ENCODE measurements around the gene LRMDA.
"Not testable (repeated sequence)": the region's sequence is repeated elsewhere in the genome, so short reads cannot be mapped to it uniquely, and the experiment has no call there.

The LRMDA gene

GRCh38 chr10:75761289-75761688 is 329.9 kb downstream of the LRMDA start:
- no peak for DNase-seq

- DNase-seq, result no peak
Observed at GRCh38 chr10:75762431-75762802, 331.0 kb downstream of the LRMDA start.

- no peak for DNase-seq
Observed at GRCh38 chr10:75763652-75764051, 332.2 kb downstream of the LRMDA start.

GRCh38 chr10:75764974-75765788 is 333.8 kb downstream of the LRMDA start:
- DNase-seq, result no peak

- no peak for DNase-seq
Observed at GRCh38 chr10:75765789-75766096, 334.3 kb downstream of the LRMDA start.

GRCh38 chr10:75766106-75766505 is 334.7 kb downstream of the LRMDA start:
- DNase-seq, result peak; percentile 22

GRCh38 chr10:75766752-75767151 is 335.3 kb downstream of the LRMDA start:
- not testable (repeated sequence) for DNase-seq

GRCh38 chr10:75770626-75771081 is 339.2 kb downstream of the LRMDA start:
- no peak for DNase-seq

- no peak for DNase-seq
Observed at GRCh38 chr10:75771606-75772005, 340.2 kb downstream of the LRMDA start.

GRCh38 chr10:75772153-75772887 is 340.9 kb downstream of the LRMDA start:
- DNase-seq, result peak; percentile 75

GRCh38 chr10:75773231-75773780 is 341.9 kb downstream of the LRMDA start:
- DNase-seq, result peak; percentile 7

- DNase-seq, result no peak
Observed at GRCh38 chr10:75773813-75774782, 342.7 kb downstream of the LRMDA start.

- DNase-seq, result no peak
Observed at GRCh38 chr10:75774783-75775490, 343.5 kb downstream of the LRMDA start.

- no peak for DNase-seq
Observed at GRCh38 chr10:75776738-75777504, 345.5 kb downstream of the LRMDA start.

- no peak for DNase-seq
Observed at GRCh38 chr10:75778665-75779064, 347.2 kb downstream of the LRMDA start.

GRCh38 chr10:75779276-75779675 is 347.9 kb downstream of the LRMDA start:
- no peak for DNase-seq

GRCh38 chr10:75782463-75783248 is 351.2 kb downstream of the LRMDA start:
- DNase-seq, result no peak

GRCh38 chr10:75788394-75789205 is 357.2 kb downstream of the LRMDA start:
- no peak for DNase-seq

- no peak for DNase-seq
Observed at GRCh38 chr10:75793848-75794247, 362.4 kb downstream of the LRMDA start.

- no peak for DNase-seq
Observed at GRCh38 chr10:75801121-75801520, 369.7 kb downstream of the LRMDA start.
